RWPE1 (cell line): ENCODE results near the gene MAP2K4.
A peak's percentile ranks its signal among the peaks of the same experiment; 100 is the strongest.

Experiments used
- CTCF ChIA-PET: fragments of 350-600 bp; sonication (Branson Sonifier 250); formaldehyde crosslinking; extraction: SDS; loops from one replicate; lab custom pipeline; 2021; lab: Yijun Ruan, JAX
- POLR2A ChIA-PET: fragments of 400-600 bp; formaldehyde crosslinking; extraction: SDS; loops from one replicate; lab custom pipeline; 2020; ENCODE audit warnings: antibody characterized with exemption; ENCODE audit not compliant: low non-redundant PET; lab: Yijun Ruan, JAX
- DNase-seq: peaks from one replicate; pipeline ENCODE4 v3.0.0; 2012; ENCODE audit warnings: low spot score
- H3K27ac ChIP-seq: fragments of 450-650 bp; 2 replicates; pipeline ENCODE4 v1.5.1; 2017
- CTCF ChIP-seq: fragments of 450-650 bp; conservative IDR thresholded peaks from 2 replicates; pipeline ENCODE4 v1.5.1; 2017; ENCODE audit warnings: low read depth, mild to moderate bottlenecking

The MAP2K4 gene

GRCh38 chr17:12028611-12029010 is 7.9 kb downstream of the MAP2K4 start:
- POLR2A ChIA-PET = no interaction called here
- CTCF ChIA-PET = no interaction called here

GRCh38 chr17:12034538-12034937 is 13.9 kb downstream of the MAP2K4 start:
- H3K27ac ChIP-seq = no peak overlapping the region
- POLR2A ChIA-PET = no interaction called here
- DNase-seq = no peak
- CTCF ChIA-PET = no interaction called here
- TF ChIP-seq CTCF = no peak

More at GRCh38 chr17:12028611-12029010, 7.9 kb downstream of the MAP2K4 start:
- no peak overlapping the region for H3K27ac ChIP-seq
- TF ChIP-seq CTCF = no peak
- no peak for DNase-seq

- ChIA-PET CTCF (no interaction called here), POLR2A (no interaction called here)
- DNase-seq = no peak
- no peak for TF ChIP-seq CTCF
- no peak overlapping the region for H3K27ac ChIP-seq
Observed at GRCh38 chr17:12035673-12036072, 15.0 kb downstream of the MAP2K4 start.

GRCh38 chr17:12037970-12038369 is 17.3 kb downstream of the MAP2K4 start:
- no peak overlapping the region for H3K27ac ChIP-seq
- no peak for TF ChIP-seq CTCF
- ChIA-PET POLR2A (no interaction called here), CTCF (interaction anchor here (0.7 kb wide), 1 partner anchor 1269 kb away, joined by 3 read pairs; no protein-coding TSS in a partner anchor)
- no peak for DNase-seq

- POLR2A ChIA-PET = no interaction called here
- TF ChIP-seq CTCF = no peak
- CTCF ChIA-PET = interaction anchor here (0.6 kb wide), 1 partner anchor 1369 kb away, joined by 3 read pairs; no protein-coding TSS in a partner anchor
- H3K27ac ChIP-seq = no peak overlapping the region
- DNase-seq = peak; percentile 40
Observed at GRCh38 chr17:12040478-12040877, 19.8 kb downstream of the MAP2K4 start.

GRCh38 chr17:12041312-12041711 is 20.6 kb downstream of the MAP2K4 start:
- CTCF ChIA-PET = no interaction called here
- TF ChIP-seq CTCF = no peak
- POLR2A ChIA-PET = no interaction called here

More at GRCh38 chr17:12041312-12041711, 20.6 kb downstream of the MAP2K4 start:
- H3K27ac ChIP-seq = peak overlapping the region; percentile 81
- DNase-seq = peak; percentile 73
